ENCODE results near the gene SMC5.
"Not testable (repeated sequence)": the region's sequence is repeated elsewhere in the genome, so short reads cannot be mapped to it uniquely, and the experiment has no call there.

SMC5 gene

GRCh38 chr9:70278305-70278704 lies 19.5 kb downstream of the SMC5 start:
- no peak for DNase-seq

- no peak for DNase-seq
These were observed 25.1 kb downstream of the SMC5 start for GRCh38 chr9:70283848-70284247.

DNA sequence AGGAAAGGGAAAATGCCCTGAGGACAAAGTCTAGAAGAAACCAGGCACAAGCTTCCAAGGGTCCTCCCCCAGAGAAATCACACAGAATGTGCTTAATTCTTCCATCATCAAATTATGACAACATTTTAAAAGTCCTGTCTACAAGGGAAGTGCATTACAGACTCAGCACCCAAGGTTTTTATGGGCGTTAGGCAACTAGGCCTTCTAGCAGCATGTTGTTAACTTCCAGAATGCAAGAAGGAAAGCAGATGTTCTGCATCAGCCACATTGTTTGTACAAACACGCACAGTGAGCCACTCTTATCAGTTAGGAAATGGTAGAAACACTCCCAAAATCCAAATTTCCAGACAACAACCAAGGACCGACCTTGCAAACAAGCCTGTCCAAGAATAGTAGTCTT lies 26.5 kb downstream of the SMC5 start:
- DNase-seq, result no peak

DNA sequence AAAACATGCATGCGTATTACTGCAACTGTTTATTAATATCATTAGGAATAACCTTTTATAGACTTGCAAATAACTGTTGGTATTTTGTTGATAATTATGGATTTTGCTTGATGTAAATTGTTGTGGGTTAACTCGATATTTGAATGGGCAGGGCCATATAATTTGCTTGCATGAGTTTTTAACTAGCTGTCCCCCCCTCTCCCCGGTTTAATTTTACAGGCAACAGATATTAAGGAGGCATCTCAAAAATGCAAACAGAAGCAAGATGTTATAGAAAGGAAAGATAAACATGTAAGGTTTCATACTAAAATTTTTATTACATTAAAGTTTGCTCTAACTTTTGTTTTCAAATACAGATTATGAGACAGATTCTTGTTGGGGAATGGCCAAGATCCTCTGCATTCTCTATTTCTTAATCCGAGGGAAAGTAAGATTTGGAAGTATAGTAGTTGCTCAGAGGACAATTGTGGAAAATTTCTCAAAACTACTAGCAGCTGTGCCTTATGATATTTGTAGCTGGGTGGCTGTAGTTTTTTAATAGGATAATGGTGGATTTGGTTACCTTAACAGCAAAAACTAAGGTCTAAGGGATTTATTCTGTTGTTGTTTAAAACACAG lies 27.3 kb downstream of the SMC5 start:
- DNase-seq, result no peak

- no peak for DNase-seq
These were observed 31.8 kb downstream of the SMC5 start for GRCh38 chr9:70290626-70291025.

DNA sequence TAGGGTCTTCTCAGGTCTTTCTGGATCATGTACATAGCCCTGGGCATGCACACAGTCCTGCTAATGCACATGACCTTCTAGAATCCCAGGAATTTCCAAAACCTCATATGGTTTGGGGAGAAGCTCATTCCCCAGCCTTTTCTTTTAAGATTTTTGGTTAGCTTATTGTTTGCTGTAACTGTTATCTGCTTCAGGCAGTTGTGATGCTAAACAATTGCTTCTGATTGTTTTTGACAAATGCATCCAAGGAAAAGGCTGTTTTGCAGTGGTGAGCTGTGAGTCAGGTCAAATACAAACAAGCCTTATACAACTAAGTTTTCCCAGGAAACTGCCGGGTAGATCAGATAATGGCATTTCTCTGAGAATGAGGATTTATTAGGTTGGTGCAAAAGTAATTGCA lies 32.7 kb downstream of the SMC5 start:
- no peak for DNase-seq

DNA sequence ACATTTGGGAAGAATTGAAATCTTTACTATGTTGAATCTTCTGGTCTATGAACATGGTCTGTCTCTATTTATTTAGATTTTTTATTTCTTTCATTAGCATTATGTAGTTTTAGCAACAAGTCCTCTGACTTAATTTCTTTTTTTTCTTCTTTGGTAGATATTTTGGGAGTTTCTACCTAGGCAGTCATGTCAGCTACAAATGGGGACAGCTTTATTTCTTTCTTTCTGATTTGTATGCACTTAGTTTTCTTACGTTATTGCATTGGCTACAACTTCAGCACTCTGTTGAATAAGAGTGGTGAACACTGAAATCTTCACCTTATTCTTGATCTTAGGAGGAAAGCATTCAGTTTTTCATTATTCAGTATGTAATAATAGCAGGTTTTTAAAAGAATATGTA lies 33.5 kb downstream of the SMC5 start:
- no peak for DNase-seq

DNA sequence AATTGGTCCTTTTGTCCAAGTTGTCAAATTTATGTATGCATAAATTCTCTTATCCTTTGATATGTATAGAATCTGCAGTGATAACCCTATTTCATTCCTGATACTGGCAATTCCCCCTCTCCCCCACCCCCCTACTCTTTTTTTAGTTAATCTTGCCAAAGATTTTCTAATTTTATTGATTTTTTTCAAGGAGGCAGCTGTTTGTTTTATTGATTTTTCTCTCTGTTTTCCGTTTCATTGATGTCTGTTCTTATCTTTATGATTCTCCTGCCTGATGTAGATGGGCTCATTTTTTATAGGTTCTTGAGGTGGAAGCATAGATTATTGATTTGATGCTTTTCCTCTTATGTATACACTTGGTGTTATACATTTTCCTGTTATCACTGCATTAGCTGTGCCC lies 34.4 kb downstream of the SMC5 start:
- no peak for DNase-seq

- no peak for DNase-seq
These were observed 38.4 kb downstream of the SMC5 start for GRCh38 chr9:70297141-70297540.

DNA sequence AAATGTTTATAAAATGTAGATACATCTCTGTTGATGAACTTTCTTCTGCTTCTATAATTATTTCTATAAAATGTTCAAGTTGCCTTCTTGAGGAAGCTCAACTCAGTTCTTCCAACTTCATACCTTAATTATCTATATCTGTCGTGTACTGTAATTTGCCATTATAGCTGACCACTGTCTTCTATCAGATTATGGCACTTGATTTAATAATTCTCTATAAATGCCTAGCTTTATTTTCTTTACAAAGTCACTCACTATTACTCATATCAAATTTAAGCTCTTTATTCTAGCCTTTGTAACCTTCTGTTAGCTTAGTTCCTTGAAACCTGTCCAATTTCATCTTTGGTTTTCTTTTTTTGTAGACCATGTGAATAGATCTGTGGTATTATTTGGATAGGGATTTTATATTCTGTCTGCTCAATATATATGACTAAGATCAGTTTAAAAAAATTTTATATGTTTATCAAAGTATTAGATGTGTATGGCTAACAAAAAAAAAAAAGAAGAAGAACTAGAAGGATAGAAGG lies 39.5 kb downstream of the SMC5 start:
- DNase-seq, result no peak

- DNase-seq, result no peak
These were observed 44.5 kb downstream of the SMC5 start for GRCh38 chr9:70303268-70303667.

DNA sequence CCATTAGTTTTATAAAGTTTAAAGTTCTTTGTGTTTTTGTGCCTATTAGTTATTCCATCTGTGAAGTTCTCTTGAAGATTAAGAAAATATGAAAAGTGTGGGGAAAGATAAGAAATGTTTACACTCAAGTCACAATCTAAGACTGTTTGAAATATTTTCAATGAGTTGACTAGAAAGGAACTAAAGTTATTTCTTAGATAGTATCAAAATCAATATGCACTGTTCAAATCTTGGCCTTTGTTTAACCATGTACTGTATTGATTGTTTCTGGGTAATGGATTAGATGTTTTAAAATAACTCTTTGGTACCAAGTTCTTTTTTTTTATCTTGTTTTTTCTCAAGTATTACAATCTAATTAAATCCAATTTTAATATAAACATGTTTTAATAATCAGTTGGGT lies 46.0 kb downstream of the SMC5 start:
- DNase-seq, result no peak

GRCh38 chr9:70315389-70315788 lies 56.6 kb downstream of the SMC5 start:
- DNase-seq, result no peak

DNA sequence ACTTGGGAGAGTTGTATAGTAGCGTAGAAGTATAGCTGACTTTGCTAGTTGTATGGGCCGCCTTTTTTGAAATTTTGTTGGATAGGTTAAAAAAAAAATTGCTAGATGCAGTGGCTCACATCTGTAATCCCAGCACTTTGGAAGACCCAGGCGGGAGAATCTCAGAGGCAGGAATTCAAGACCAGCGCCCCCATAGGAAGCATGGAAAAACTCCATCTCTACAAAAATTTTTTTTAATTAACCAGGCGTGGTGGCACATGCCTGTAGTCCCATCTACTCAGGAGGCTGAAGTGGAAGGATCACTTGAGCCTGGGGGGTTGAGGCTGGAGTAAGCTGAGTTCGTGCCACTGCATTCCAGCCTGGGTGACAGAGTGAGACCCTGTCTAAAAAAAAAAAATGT lies 59.2 kb downstream of the SMC5 start:
- DNase-seq, result no peak

DNA sequence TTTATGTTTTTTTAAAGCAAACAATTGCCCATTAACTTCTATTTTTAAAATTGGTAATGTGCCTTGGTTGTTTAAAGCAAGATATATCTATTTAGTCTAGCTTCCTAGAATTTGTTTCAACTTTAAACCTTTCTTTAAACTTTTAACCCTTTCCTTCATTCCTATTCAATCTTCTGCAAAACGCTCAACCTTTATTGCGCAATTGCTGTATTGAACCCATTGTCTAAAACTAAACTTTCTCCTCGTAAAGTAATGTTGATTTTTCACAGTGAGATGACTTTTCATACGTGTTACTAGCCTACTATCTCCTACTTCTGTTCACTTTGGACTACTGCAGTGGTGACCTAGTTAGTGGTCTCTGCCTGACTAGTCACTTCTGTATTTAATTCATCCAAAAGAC lies 63.3 kb downstream of the SMC5 start:
- no peak for DNase-seq

GRCh38 chr9:70324963-70325362 lies 66.2 kb downstream of the SMC5 start:
- no peak for DNase-seq

DNA sequence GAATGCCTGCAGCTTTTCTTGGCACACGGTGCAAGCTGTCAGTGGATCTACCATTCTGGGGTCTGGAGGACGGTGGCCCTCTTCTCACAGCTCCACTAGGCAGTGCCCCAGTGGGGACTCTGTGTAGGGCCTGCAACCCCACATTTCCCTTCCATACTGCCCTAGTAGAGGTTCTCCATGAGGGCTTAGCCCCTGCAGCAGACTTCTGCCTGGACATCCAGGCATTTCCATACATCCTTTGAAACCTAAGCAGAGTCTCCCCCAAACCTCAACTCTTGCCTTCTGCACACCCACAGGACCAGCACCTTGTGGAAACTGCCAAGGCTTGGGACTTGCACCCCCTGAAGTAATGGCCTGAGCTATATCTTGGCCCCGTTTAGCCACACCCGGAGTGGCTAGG lies 69.8 kb downstream of the SMC5 start:
- DNase-seq, result not testable (repeated sequence)

DNA sequence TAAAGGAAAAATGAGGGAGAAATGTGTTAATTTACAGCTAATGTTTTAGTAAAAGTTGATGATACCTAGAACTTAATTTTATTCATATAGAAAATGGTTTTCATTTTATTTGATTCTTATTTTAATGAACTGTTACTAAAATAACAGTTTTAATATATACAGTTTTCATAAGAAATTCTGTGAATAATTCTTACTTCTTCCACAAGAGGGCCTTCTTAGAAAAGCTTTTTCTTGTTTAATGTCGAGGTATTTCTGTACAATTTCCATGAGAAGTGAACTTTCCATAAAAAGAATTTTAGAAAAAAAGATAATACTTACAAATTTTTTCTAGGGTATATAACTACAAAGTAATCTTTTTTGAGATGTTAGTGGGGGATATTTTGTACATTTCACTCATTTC lies 81.8 kb downstream of the SMC5 start:
- no peak for DNase-seq

DNA sequence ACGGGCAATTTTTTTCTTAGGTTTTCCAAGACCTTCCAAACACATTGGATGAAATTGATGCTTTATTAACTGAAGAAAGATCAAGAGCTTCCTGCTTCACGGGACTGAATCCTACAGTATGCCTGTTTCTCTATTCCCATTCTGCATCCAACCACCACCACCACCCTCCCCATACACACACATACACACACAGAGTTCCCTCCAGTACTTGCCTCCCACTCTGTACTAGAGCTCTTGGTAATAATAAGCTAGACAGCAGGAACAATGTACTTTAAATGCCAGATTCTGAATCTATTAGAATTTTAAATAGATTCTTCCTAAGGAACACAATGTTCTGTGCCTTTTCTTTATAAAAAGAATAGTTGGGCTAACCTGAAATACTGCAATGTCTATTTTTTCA lies 88.3 kb downstream of the SMC5 start:
- no peak for DNase-seq

GRCh38 chr9:70352356-70352755 lies 93.6 kb downstream of the SMC5 start:
- no peak for DNase-seq

DNA sequence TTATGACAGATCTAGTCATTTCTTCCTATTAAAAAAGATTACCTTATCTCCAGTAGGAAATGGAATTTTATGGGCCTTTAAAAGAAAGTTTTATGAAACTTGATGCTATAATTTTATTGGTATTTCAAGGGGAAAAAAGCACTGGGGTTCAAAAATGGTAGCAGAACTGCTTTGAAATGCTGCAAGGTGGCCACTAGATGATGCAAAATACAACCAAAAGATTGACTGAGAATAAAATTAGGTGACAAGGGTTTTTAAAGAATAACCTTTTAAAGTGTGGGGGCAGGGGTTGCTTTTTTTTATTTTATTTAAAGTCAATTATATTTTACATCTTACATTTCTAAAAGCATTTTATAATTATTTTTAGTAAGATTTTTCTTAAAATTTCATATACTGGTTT lies 94.0 kb downstream of the SMC5 start:
- no peak for DNase-seq

- no peak for DNase-seq
These were observed 97.0 kb downstream of the SMC5 start for GRCh38 chr9:70355801-70356200.

GRCh38 chr9:70362952-70363351 lies 104.2 kb downstream of the SMC5 start:
- no peak for DNase-seq

DNA sequence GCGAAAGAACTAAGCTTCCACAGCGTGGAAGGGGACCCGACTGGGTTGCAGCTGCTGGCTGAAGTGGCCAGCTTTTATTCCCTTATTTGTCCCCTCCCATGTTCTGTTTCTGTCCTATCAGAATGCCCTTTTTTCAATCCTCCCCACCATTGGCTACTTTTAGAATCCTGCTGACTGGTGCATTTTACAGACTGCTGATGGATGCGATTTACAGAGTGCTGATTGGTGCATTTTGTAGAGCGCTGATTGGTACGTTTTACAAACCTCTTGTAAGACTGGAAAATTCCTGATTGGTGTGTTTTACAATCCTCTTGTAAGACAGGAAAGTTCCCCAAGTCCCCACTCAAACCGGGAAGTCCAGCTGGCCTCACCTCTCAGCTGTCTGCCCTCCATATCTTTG lies 105.0 kb downstream of the SMC5 start:
- no peak for DNase-seq

DNA sequence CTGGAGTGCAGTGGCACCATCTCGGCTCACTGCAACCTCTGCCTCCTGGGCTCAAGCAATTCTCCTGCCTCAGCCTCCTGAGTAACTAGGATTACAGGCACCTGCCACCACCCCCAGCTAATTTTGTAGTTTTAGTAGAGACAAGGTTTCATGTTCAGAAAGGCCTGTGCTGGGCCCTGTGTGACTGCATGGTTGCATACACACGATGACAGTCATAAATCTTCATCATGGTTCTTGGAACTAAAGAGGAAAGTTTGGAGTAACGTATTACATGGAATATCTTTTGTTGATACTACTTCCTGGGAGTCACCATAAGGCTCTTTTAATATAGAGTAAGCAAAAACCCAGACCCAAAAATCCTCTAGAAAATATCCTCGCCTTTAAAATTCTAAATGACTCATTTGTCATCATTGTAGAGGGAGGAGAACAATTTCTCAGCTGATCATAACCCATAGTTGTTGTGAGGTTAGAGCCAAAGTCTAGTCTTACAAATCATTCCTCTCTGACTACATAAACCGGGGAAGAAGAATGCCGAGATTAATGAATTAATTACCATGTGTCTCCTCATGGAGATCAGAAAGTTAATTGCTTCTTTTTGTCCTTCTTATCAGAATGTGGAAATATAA lies 108.6 kb downstream of the SMC5 start:
- DNase-seq, result no peak
